GM12875 (cell line): ENCODE measurements around the gene SEBOX.

ENCODE experiments used
- H3K4me3 ChIP-seq: one replicate; pipeline ENCODE4 v1.5.1; 2011; ENCODE audit warnings: low read depth, low read length, control low read depth
- CTCF ChIP-seq: IDR thresholded peaks from 2 replicates; pipeline ENCODE4 v1.5.1; 2011; ENCODE audit warnings: low read depth, mild to moderate bottlenecking, control low read depth, inconsistent platforms, low read length, moderate library complexity, borderline replicate concordance; ENCODE audit not compliant: insufficient read depth

The SEBOX gene

GRCh38 chr17:28385406-28385805, 20.4 kb upstream of the SEBOX start:
- no peak for TF ChIP-seq CTCF
- H3K4me3 ChIP-seq, result peak overlapping the region; percentile 71

GRCh38 chr17:28385037-28385400, 20.0 kb upstream of the SEBOX start:
- peak overlapping the region; percentile 71 for H3K4me3 ChIP-seq
- TF ChIP-seq CTCF, result no peak

- H3K4me3 ChIP-seq, result peak overlapping the region; percentile 71
- TF ChIP-seq CTCF, result no peak
These were observed 19.5 kb upstream of the SEBOX start for GRCh38 chr17:28384281-28385036.

GRCh38 chr17:28381141-28381825, 16.3 kb upstream of the SEBOX start:
- H3K4me3 ChIP-seq, result peak overlapping the region; percentile 21
- TF ChIP-seq CTCF, result peak; percentile 67

GRCh38 chr17:28379814-28380801, 15.1 kb upstream of the SEBOX start:
- no peak for TF ChIP-seq CTCF
- H3K4me3 ChIP-seq, result no peak overlapping the region

GRCh38 chr17:28372945-28373274, 7.9 kb upstream of the SEBOX start:
- peak overlapping the region; percentile 85 for H3K4me3 ChIP-seq
- no peak for TF ChIP-seq CTCF
